ENCODE measurements around the gene MFSD6. TPM values are rescaled to one million over a fixed set of nuclear protein-coding genes. Genes with fewer than 3 reads are reported as not detected.

Gene MFSD6
- total and polyA plus RNA-seq, 2 of the 8 experiments (the other 6 are each of a cell fraction or from before 2014, with no cell fraction given), result 1.8 to 5.1 TPM

- Histone ChIP-seq H2BK5ac (ENCODE audit: low read depth, low read length) (no peak overlapping the region), H4K5ac (ENCODE audit: insufficient read length, low read depth, low read length) (no peak overlapping the region), H3K9ac (replicated peaks in 1 of 4; ENCODE audit: extremely low read depth in 1 of 4, low read depth in 3 of 4, low read length in 3 of 4) (no peak overlapping the region), H3K27ac (ENCODE audit: low read depth, low read length) (no peak overlapping the region), H4K20me1 (replicated peaks in 1 of 2; ENCODE audit: control insufficient read depth in 1 of 2, insufficient read depth in 2 of 2, low read length in 2 of 2) (no peaks in the 10 kb centered on the region), H2AFZ (ENCODE audit: low read length) (no peak overlapping the region), H3K14ac (ENCODE audit: insufficient read length) (no peak overlapping the region), H3K23me2 (ENCODE audit: low read depth, low read length) (no peaks in the 10 kb centered on the region), H2BK15ac (ENCODE audit: low read length) (no peak overlapping the region), H3K18ac (ENCODE audit: extremely low read depth, low read length) (no peak overlapping the region), H3K4me2 (ENCODE audit: insufficient read depth in 1 of 2, low read depth in 2 of 2, low read length in 2 of 2) (no peak overlapping the region), H4K8ac (ENCODE audit: extremely low read depth, insufficient read depth, low read length) (no peak overlapping the region), H3K9me3 (ENCODE audit: insufficient read depth in 2 of 2, low read depth in 1 of 2, low read length in 1 of 2) (no peaks in the 10 kb centered on the region), H3K36me3 (ENCODE audit: control insufficient read depth in 2 of 4, insufficient read depth in 4 of 4, low read length in 3 of 4) (no peaks in the 10 kb centered on the region), H3K79me1 (ENCODE audit: low read depth, low read length) (no peaks in the 10 kb centered on the region), H2BK12ac (ENCODE audit: low read depth, low read length) (no peak overlapping the region), H2AK5ac (ENCODE audit: low read depth, low read length) (no peak overlapping the region), H3K79me2 (ENCODE audit: control insufficient read depth in 1 of 2, insufficient read depth in 2 of 2, low read length in 2 of 2) (no peaks in the 10 kb centered on the region), H3K4ac (replicated peaks; ENCODE audit: insufficient read length, low read depth, low read length) (no peak overlapping the region), H3K27me3 (replicated peaks in 1 of 4; ENCODE audit: control insufficient read depth in 3 of 4, extremely low read depth in 1 of 4, insufficient read depth in 3 of 4, low read length in 3 of 4) (no peaks in the 10 kb centered on the region), H3K4me1 (replicated peaks in 1 of 4; ENCODE audit: control insufficient read depth in 3 of 4, insufficient read depth in 4 of 4, low read length in 3 of 4) (peaks cover 0 to 2% (median 0%) of the 10 kb centered on the region in 4 experiments; a peak in 1 of 7 replicates), H3K4me3 (ENCODE audit: extremely low read depth in 1 of 4, insufficient read depth in 2 of 4, low read depth in 3 of 4, low read length in 4 of 4) (no peak overlapping the region), H3K23ac (ENCODE audit: insufficient read length) (no peak overlapping the region), H2BK120ac (replicated peaks; ENCODE audit: low read depth, low read length) (no peak overlapping the region), H3K56ac (replicated peaks; ENCODE audit: insufficient read length, low read depth, low read length) (no peak overlapping the region), H2BK20ac (ENCODE audit: low read length) (no peak overlapping the region), H4K91ac (replicated peaks; ENCODE audit: insufficient read length, low read length) (no peak overlapping the region)
- POLR2A ChIA-PET (ENCODE audit: partially characterized antibody), result no interaction called here
- CTCF ChIA-PET (ENCODE audit: partially characterized antibody), result interaction anchor here (1.4 kb wide), 1 partner anchor 9 kb away, joined by 5 read pairs; no protein-coding TSS in a partner anchor
- TF ChIP-seq CHD2 (IDR thresholded peaks at IDR 0.05; ENCODE audit: low read length) (no peak), CEBPB (IDR thresholded peaks at IDR 0.05; ENCODE audit: low read depth, low read length) (0 out of 2 replicates have a peak, but pooled peaks have one; percentile 27), RAD21 (IDR thresholded peaks at IDR 0.05 in 1 of 2, conservative IDR thresholded peaks at IDR 0.05 in 1 of 2; ENCODE audit: low read depth in 2 of 2, low read length in 2 of 2) (no peak), SIRT6 (IDR thresholded peaks at IDR 0.05; ENCODE audit: low read length) (no peak)
- 83% methylated on average over 1 of the region's 1 CpG; no CpG with 5 or more reads in 1 of the 2 experiments for WGBS, 2 experiments (ENCODE audit: extremely low coverage in 1 of 2, insufficient coverage in 1 of 2, insufficient read length in 1 of 2, insufficient replicate concordance in 2 of 2, low coverage in 1 of 2, low lambda C conversion rate in 2 of 2, missing lambda C conversion rate in 1 of 2)
- FAIRE-seq (no peak), DNase-seq (ENCODE audit: low read depth in 1 of 2, low spot score in 2 of 2) (no peak)
These were observed 120.4 kb downstream of the MFSD6 start for GRCh38 chr2:190528521-190529001.
